ENCODE results near the gene MATN1.

The MATN1 gene

GRCh38 chr1:30744060-30744756, 20.8 kb upstream of the MATN1 start:
- DNase-seq (ENCODE audit: low spot score), result no peak

GRCh38 chr1:30743584-30744059, 20.2 kb upstream of the MATN1 start:
- no peak for DNase-seq (ENCODE audit: low spot score)

GRCh38 chr1:30742963-30743559, 19.7 kb upstream of the MATN1 start:
- DNase-seq (ENCODE audit: low spot score), result no peak

- DNase-seq (ENCODE audit: low spot score), result no peak
These were observed 19.0 kb upstream of the MATN1 start for GRCh38 chr1:30742300-30742962.

GRCh38 chr1:30741239-30741894, 18.0 kb upstream of the MATN1 start:
- DNase-seq (ENCODE audit: low spot score), result no peak

- no peak for DNase-seq (ENCODE audit: low spot score)
These were observed 17.2 kb upstream of the MATN1 start for GRCh38 chr1:30740251-30741238.

GRCh38 chr1:30739601-30740000, 16.2 kb upstream of the MATN1 start:
- no peak for DNase-seq (ENCODE audit: low spot score)

GRCh38 chr1:30738715-30739559, 15.6 kb upstream of the MATN1 start:
- DNase-seq (ENCODE audit: low spot score), result no peak

GRCh38 chr1:30738040-30738714, 14.8 kb upstream of the MATN1 start:
- no peak for DNase-seq (ENCODE audit: low spot score)

GRCh38 chr1:30737357-30738039, 14.1 kb upstream of the MATN1 start:
- DNase-seq (ENCODE audit: low spot score), result no peak

GRCh38 chr1:30735668-30736498, 12.5 kb upstream of the MATN1 start:
- DNase-seq (ENCODE audit: low spot score), result no peak

GRCh38 chr1:30735124-30735523, 11.7 kb upstream of the MATN1 start:
- DNase-seq (ENCODE audit: low spot score), result no peak

GRCh38 chr1:30734580-30734979, 11.2 kb upstream of the MATN1 start:
- no peak for DNase-seq (ENCODE audit: low spot score)

- DNase-seq (ENCODE audit: low spot score), result no peak
These were observed 10.7 kb upstream of the MATN1 start for GRCh38 chr1:30734106-30734505.

- no peak for DNase-seq (ENCODE audit: low spot score)
These were observed 10.1 kb upstream of the MATN1 start for GRCh38 chr1:30733493-30733892.

GRCh38 chr1:30732277-30732996, 9.1 kb upstream of the MATN1 start:
- no peak for DNase-seq (ENCODE audit: low spot score)

- no peak for DNase-seq (ENCODE audit: low spot score)
These were observed 8.5 kb upstream of the MATN1 start for GRCh38 chr1:30731806-30732276.
